ENCODE measurements around the gene DMGDH. TPM values are rescaled to one million over a fixed set of nuclear protein-coding genes. Genes with fewer than 3 reads are reported as not detected.

DMGDH gene
- total and polyA plus RNA-seq, 2 of the 4 experiments (the other 2 are of a cell fraction): 0.18 TPM; not detected in 1

DNA sequence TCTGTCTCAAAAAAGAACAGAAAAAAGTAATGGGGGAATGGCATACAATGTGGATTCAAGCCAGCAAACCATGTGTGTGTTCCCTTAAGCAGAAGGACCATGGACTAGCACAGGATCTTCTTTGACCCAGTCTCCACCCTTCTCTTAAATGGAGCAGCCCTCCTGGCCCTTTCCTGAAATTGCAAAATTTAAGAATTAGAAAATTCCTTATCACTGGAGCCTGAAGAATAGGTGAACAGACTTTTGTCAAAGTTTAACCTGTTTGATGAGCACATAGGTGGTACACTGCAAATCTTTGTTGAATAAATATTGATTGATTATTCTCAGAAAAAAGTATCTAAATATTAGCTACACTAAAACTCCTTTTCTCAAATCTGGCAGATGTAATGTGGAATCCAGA is 12.6 kb downstream of the DMGDH start:
- H3K56ac ChIP-seq (ENCODE audit: extremely low read depth, insufficient read depth, low read length): no peak overlapping the region
- intact Hi-C loops (cut with micrococcal nuclease) (no loop called here), in situ Hi-C loops (cut with MboI; ENCODE audit: low sequenced_read_pairs) (no loop called here), dilution Hi-C loops (cut with HindIII; ENCODE audit: low sequenced_read_pairs, unreplicated experiment) (no loop called here)
- POLR2A ChIA-PET (ENCODE audit: unreplicated experiment): no interaction called here
- H4K5ac ChIP-seq (ENCODE audit: low read depth, low read length): no peak overlapping the region
- no peaks in the 10 kb centered on the region for H3K4me1 ChIP-seq (ENCODE audit: control insufficient read depth, insufficient read depth, low read length)
- no peak overlapping the region for H2BK5ac ChIP-seq (ENCODE audit: low read depth, low read length, poor library complexity, severe bottlenecking)
- H3K9me1 ChIP-seq (ENCODE audit: insufficient read depth, low read length): no peaks in the 10 kb centered on the region
- CTCF ChIA-PET: no interaction called here
- no peak overlapping the region for H3K4ac ChIP-seq (ENCODE audit: low read depth, low read length)
- no peak overlapping the region for H3K4me2 ChIP-seq (ENCODE audit: low read depth, low read length)
- H3K27ac ChIP-seq (ENCODE audit: insufficient read depth, low read length): no peak overlapping the region
- H2AFZ ChIP-seq (replicated peaks; ENCODE audit: low read length, poor library complexity): no peak overlapping the region
- ATAC-seq (ENCODE audit: low read depth) (no peak), DNase-seq (no peak)
- no peak overlapping the region for H4K91ac ChIP-seq (ENCODE audit: insufficient read depth, low read depth, low read length)
- H3K14ac ChIP-seq (replicated peaks; ENCODE audit: low read depth, low read length): no peak overlapping the region
- TF ChIP-seq, protein P1, sequence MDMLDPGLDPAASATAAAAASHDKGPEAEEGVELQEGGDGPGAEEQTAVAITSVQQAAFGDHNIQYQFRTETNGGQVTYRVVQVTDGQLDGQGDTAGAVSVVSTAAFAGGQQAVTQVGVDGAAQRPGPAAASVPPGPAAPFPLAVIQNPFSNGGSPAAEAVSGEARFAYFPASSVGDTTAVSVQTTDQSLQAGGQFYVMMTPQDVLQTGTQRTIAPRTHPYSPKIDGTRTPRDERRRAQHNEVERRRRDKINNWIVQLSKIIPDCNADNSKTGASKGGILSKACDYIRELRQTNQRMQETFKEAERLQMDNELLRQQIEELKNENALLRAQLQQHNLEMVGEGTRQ (IDR thresholded peaks at IDR 0.05; ENCODE audit: low read depth, low read length): no peak
- no peak for TF ChIP-seq RCOR1 (IDR thresholded peaks at IDR 0.05; ENCODE audit: insufficient replicate concordance, low read length)
- TF ChIP-seq BHLHE40 (IDR thresholded peaks at IDR 0.05; ENCODE audit: low read depth, low read length): no peak
- TF ChIP-seq MAFK (IDR thresholded peaks at IDR 0.05; ENCODE audit: low read depth, low read length): no peak
- no peak for TF ChIP-seq MXI1 (IDR thresholded peaks at IDR 0.05; ENCODE audit: borderline replicate concordance, low read depth, low read length)
- TF ChIP-seq FOS (IDR thresholded peaks at IDR 0.05; ENCODE audit: low read depth, low read length): no peak
- no peak for TF ChIP-seq NFE2L2 (IDR thresholded peaks at IDR 0.05; ENCODE audit: low read depth, low read length)
- TF ChIP-seq RAD21 (IDR thresholded peaks at IDR 0.05; ENCODE audit: low read length): no peak
- no peak for TF ChIP-seq POLR2A (IDR thresholded peaks at IDR 0.05; ENCODE audit: low read depth, low read length)
- no peak for TF ChIP-seq CHD1 (IDR thresholded peaks at IDR 0.05; ENCODE audit: low read depth, low read length)
- no peaks in the 10 kb centered on the region for H4K20me1 ChIP-seq (ENCODE audit: insufficient read depth, low read length)
- peaks cover 8% of the 10 kb centered on the region for H3K27me3 ChIP-seq (ENCODE audit: control insufficient read depth, insufficient read depth, low read length)
- H3K79me1 ChIP-seq (ENCODE audit: low read depth in 1 of 2, low read length in 2 of 2): no peaks in the 10 kb centered on the region
- no peak overlapping the region for H4K8ac ChIP-seq (ENCODE audit: low read depth in 2 of 2, low read length in 2 of 2)
- no peak overlapping the region for H2AK9ac ChIP-seq (replicated peaks; ENCODE audit: low read depth, low read length, poor library complexity)
- no peak overlapping the region for H2BK20ac ChIP-seq (ENCODE audit: low read depth, low read length)
- no peak overlapping the region for H2BK120ac ChIP-seq (ENCODE audit: low read depth, low read length)
- H3K18ac ChIP-seq (ENCODE audit: low read depth, low read length): no peak overlapping the region
- no TSS peak for BruUV-seq (replicated peaks)
- H2AK5ac ChIP-seq (ENCODE audit: low read depth, low read length): no peak overlapping the region
- peaks cover 3% of the 10 kb centered on the region for H3K9me3 ChIP-seq (ENCODE audit: control insufficient read depth, insufficient read depth, low read length)
- no peak overlapping the region for H3K9ac ChIP-seq (ENCODE audit: low read depth, low read length)
- no peak overlapping the region for H3K4me3 ChIP-seq (ENCODE audit: insufficient read depth, low read depth, low read length)
- H3K23ac ChIP-seq (ENCODE audit: low read depth, low read length): no peak overlapping the region
- H3K36me3 ChIP-seq (ENCODE audit: control insufficient read depth, insufficient read depth, low read length): no peaks in the 10 kb centered on the region
- no peak overlapping the region for H2BK15ac ChIP-seq (ENCODE audit: low read depth, low read length)
